Hematopoietic multipotent progenitor cell treated with erythropoietin and hydrocortisone succinate and interleukin-3 and kit ligand, for 17 days (in vitro differentiated cells): ENCODE data around the gene WASF1.
"Not testable (repeated sequence)": the region's sequence is repeated elsewhere in the genome, so short reads cannot be mapped to it uniquely, and the experiment has no call there.

Source experiments
- DNase-seq: peaks from one replicate; pipeline ENCODE4 v3.0.0-alpha.2; 2015; ENCODE audit warnings: low spot score

WASF1 gene

GRCh38 chr6:110173506-110174132, 5.9 kb downstream of the WASF1 start:
- no peak for DNase-seq

GRCh38 chr6:110170081-110170480, 9.4 kb downstream of the WASF1 start:
- DNase-seq: no peak

GRCh38 chr6:110158479-110158878, 21.0 kb downstream of the WASF1 start:
- DNase-seq: no peak

- no peak for DNase-seq
Measured at GRCh38 chr6:110147870-110148269, 31.6 kb downstream of the WASF1 start.

- no peak for DNase-seq
Measured at GRCh38 chr6:110140650-110141049, 38.8 kb downstream of the WASF1 start.

- DNase-seq: no peak
Measured at GRCh38 chr6:110139052-110139451, 40.4 kb downstream of the WASF1 start.

- DNase-seq: no peak
Measured at GRCh38 chr6:110137924-110138887, 41.3 kb downstream of the WASF1 start.

GRCh38 chr6:110130362-110130761, 49.1 kb downstream of the WASF1 start:
- DNase-seq: no peak

GRCh38 chr6:110128418-110128817, 51.1 kb downstream of the WASF1 start:
- no peak for DNase-seq

GRCh38 chr6:110125361-110125760, 54.1 kb downstream of the WASF1 start:
- no peak for DNase-seq

- not testable (repeated sequence) for DNase-seq
Measured at GRCh38 chr6:110121655-110122054, 57.8 kb downstream of the WASF1 start.

- DNase-seq: no peak
Measured at GRCh38 chr6:110116258-110116657, 63.2 kb downstream of the WASF1 start.

GRCh38 chr6:110114004-110114403, 65.5 kb downstream of the WASF1 start:
- DNase-seq: no peak

GRCh38 chr6:110105296-110105695, 74.2 kb downstream of the WASF1 start:
- no peak for DNase-seq

- DNase-seq: no peak
Measured at GRCh38 chr6:110103260-110103659, 76.2 kb downstream of the WASF1 start.

GRCh38 chr6:110102411-110102810, 77.1 kb downstream of the WASF1 start:
- no peak for DNase-seq

- DNase-seq: no peak
Measured at GRCh38 chr6:110101885-110102284, 77.6 kb downstream of the WASF1 start.

- DNase-seq: no peak
Measured at GRCh38 chr6:110098511-110099116, 80.9 kb downstream of the WASF1 start.

GRCh38 chr6:110097443-110097842, 82.0 kb downstream of the WASF1 start:
- DNase-seq: no peak

- no peak for DNase-seq
Measured at GRCh38 chr6:110095935-110096334, 83.5 kb downstream of the WASF1 start.

GRCh38 chr6:110095101-110095500, 84.4 kb downstream of the WASF1 start:
- no peak for DNase-seq

- DNase-seq: no peak
Measured at GRCh38 chr6:110093981-110094380, 85.5 kb downstream of the WASF1 start.

GRCh38 chr6:110090876-110091275, 88.6 kb downstream of the WASF1 start:
- DNase-seq: no peak
